KMS-11 (cell line): ENCODE results near the gene NOTUM.

Experiments
- H2AFZ ChIP-seq: fragments of 200-600 bp; sonication (generic); 2 replicates; pipeline ENCODE4 v1.6.1; 2016; ENCODE audit warnings: antibody characterized with exemption, mixed run types, low read depth
- H3K27ac ChIP-seq: fragments of 200-600 bp; sonication (generic); 2 replicates; pipeline ENCODE4 v1.6.1; 2016; ENCODE audit warnings: mild to moderate bottlenecking, mixed run types
- H3K27me3 ChIP-seq: fragments of 200-600 bp; sonication (generic); 2 replicates; pipeline ENCODE4 v1.6.1; 2017; ENCODE audit warnings: mild to moderate bottlenecking, low read depth, mixed run types, moderate library complexity; ENCODE audit not compliant: insufficient read depth
- H3K36me3 ChIP-seq: fragments of 200-600 bp; sonication (generic); 2 replicates; pipeline ENCODE4 v1.6.1; 2017; ENCODE audit warnings: mild to moderate bottlenecking, mixed run types; ENCODE audit not compliant: insufficient read depth
- H3K4me1 ChIP-seq: fragments of 200-600 bp; sonication (generic); 2 replicates; pipeline ENCODE4 v1.6.1; 2016; ENCODE audit warnings: mild to moderate bottlenecking, low read depth, mixed run types; ENCODE audit not compliant: poor library complexity, severe bottlenecking
- H3K4me2 ChIP-seq: fragments of 200-600 bp; sonication (generic); 2 replicates; pipeline ENCODE4 v1.7.0; 2016; ENCODE audit warnings: mild to moderate bottlenecking, mixed run types
- H3K4me3 ChIP-seq: fragments of 200-600 bp; sonication (generic); IDR thresholded peaks from 2 replicates; pipeline ENCODE4 v1.6.1; 2017; ENCODE audit warnings: low read depth, low read length, mixed read lengths; ENCODE audit not compliant: insufficient read depth
- H3K79me2 ChIP-seq: fragments of 200-600 bp; sonication (generic); 2 replicates; pipeline ENCODE4 v1.6.1; 2016; ENCODE audit warnings: low read depth, mixed run types; ENCODE audit not compliant: insufficient read depth
- H3K9ac ChIP-seq: fragments of 200-600 bp; sonication (generic); 2 replicates; pipeline ENCODE4 v1.6.1; 2016; ENCODE audit warnings: mild to moderate bottlenecking, mixed run types
- H4K20me1 ChIP-seq: fragments of 200-600 bp; sonication (generic); 2 replicates; pipeline ENCODE4 v1.6.1; 2016; ENCODE audit warnings: mild to moderate bottlenecking, mixed run types; ENCODE audit not compliant: insufficient read depth
- TF ChIP-seq, protein P1 (sequence below): fragments of 200-600 bp; sonication (generic); conservative IDR thresholded peaks from 2 replicates; pipeline ENCODE4 v1.6.1; 2017; ENCODE audit warnings: low read depth, mild to moderate bottlenecking, antibody characterized with exemption, low read length, moderate library complexity, mixed read lengths

The NOTUM gene

GRCh38 chr17:81934098-81934757, 26.8 kb downstream of the NOTUM start:
- peaks cover 14% of the 10 kb centered on the region; the same call in 1 of the 2 replicates for H3K79me2 ChIP-seq
- H4K20me1 ChIP-seq: no peaks in the 10 kb centered on the region
- H3K4me2 ChIP-seq: no peak overlapping the region
- peaks cover 21% of the 10 kb centered on the region for H3K4me1 ChIP-seq
- no peaks in the 10 kb centered on the region for H3K36me3 ChIP-seq
- TF ChIP-seq, protein P1, sequence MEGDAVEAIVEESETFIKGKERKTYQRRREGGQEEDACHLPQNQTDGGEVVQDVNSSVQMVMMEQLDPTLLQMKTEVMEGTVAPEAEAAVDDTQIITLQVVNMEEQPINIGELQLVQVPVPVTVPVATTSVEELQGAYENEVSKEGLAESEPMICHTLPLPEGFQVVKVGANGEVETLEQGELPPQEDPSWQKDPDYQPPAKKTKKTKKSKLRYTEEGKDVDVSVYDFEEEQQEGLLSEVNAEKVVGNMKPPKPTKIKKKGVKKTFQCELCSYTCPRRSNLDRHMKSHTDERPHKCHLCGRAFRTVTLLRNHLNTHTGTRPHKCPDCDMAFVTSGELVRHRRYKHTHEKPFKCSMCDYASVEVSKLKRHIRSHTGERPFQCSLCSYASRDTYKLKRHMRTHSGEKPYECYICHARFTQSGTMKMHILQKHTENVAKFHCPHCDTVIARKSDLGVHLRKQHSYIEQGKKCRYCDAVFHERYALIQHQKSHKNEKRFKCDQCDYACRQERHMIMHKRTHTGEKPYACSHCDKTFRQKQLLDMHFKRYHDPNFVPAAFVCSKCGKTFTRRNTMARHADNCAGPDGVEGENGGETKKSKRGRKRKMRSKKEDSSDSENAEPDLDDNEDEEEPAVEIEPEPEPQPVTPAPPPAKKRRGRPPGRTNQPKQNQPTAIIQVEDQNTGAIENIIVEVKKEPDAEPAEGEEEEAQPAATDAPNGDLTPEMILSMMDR: no peak
- H3K27me3 ChIP-seq: no peaks in the 10 kb centered on the region
- H2AFZ ChIP-seq: no peak overlapping the region
- no peak overlapping the region for H3K27ac ChIP-seq
- no peak overlapping the region for H3K9ac ChIP-seq
- H3K4me3 ChIP-seq: no peak overlapping the region

DNA sequence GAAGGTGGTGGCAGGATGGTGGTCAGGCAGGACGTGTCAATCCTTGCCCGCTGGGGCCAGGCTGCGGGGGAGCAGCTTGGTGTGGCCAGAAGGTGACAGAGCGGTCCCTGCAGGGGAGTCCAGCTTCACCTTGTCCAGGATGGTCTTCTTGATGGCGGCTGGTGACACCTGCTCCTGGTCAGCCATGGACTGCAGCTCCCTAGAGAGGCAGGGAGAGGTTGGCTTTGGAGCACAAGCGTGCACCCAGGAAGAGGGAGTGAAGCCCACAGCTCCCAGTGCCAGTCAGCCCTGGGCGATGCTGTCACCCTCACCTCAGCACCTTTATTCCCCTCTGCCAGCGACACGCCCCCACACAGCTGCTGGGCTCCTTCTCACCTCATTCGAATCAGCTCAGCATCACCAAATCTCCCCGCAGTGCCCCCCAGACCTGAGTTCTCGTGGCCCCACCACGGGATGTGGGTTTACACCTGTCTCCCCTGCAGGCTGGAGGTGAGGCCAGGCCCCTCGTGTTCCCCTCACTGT, 27.7 kb downstream of the NOTUM start:
- peaks cover 21% of the 10 kb centered on the region for H3K4me1 ChIP-seq
- H3K27me3 ChIP-seq: no peaks in the 10 kb centered on the region
- no peak overlapping the region for H3K27ac ChIP-seq
- no peaks in the 10 kb centered on the region for H4K20me1 ChIP-seq
- H3K4me2 ChIP-seq: no peak overlapping the region
- H3K79me2 ChIP-seq: peaks cover 14% of the 10 kb centered on the region; the same call in 1 of the 2 replicates
- no peak overlapping the region for H3K9ac ChIP-seq
- TF ChIP-seq, protein P1: no peak
- H3K36me3 ChIP-seq: no peaks in the 10 kb centered on the region
- H2AFZ ChIP-seq: no peak overlapping the region
- H3K4me3 ChIP-seq: no peak overlapping the region

DNA sequence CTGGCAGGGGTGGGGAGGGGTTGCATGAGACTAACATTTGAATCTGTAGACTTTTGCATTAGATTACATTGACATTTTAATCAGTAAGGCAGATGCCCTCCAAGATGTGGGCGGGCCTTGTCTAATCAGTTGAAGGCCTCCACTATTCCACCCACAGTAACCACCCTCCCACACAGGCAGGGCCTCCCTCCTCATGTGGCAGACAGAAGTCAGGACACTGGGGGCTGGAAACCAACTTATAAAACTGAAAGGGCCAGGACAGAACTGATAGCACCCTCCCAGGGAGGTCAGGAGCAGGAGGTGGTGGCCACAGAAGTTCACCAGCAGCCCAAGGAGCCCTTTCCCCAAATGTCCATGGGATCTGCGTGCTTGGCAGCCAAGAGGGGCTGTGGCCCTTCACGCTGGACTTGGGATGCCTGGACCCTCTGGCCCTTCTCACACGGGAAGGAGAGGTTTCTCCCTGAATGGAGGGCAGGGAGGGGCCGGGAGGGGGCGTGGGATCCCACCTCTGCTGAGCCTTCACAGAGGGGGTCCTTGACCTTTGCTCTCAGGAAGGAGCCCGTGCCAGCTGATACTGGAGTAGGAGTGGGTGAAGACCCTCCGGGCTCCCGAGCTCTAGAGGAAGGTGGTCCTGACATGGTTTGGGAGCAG, 28.5 kb downstream of the NOTUM start:
- Histone ChIP-seq H2AFZ (no peak overlapping the region), H3K36me3 (no peaks in the 10 kb centered on the region), H3K4me3 (no peak overlapping the region), H3K27ac (no peak overlapping the region), H3K79me2 (peaks cover 14% of the 10 kb centered on the region; the same call in 1 of the 2 replicates), H3K9ac (no peak overlapping the region), H4K20me1 (no peaks in the 10 kb centered on the region), H3K4me2 (no peak overlapping the region), H3K27me3 (no peaks in the 10 kb centered on the region), H3K4me1 (peaks cover 15% of the 10 kb centered on the region)
- TF ChIP-seq, protein P1: no peak

GRCh38 chr17:81931557-81932332, 29.2 kb downstream of the NOTUM start:
- Histone ChIP-seq H3K9ac (no peak overlapping the region), H3K36me3 (no peaks in the 10 kb centered on the region), H3K4me2 (no peak overlapping the region), H3K4me3 (no peak overlapping the region), H2AFZ (no peak overlapping the region), H3K4me1 (peaks cover 14% of the 10 kb centered on the region), H3K27ac (no peak overlapping the region), H4K20me1 (no peaks in the 10 kb centered on the region), H3K27me3 (no peaks in the 10 kb centered on the region), H3K79me2 (peaks cover 16% of the 10 kb centered on the region)
- TF ChIP-seq, protein P1: no peak
